ENCODE measurements around the gene ALPL. TPM values are rescaled to one million over a fixed set of nuclear protein-coding genes. Genes with fewer than 3 reads are reported as not detected.

The ALPL gene
- total RNA-seq, 1 experiment from 2014 or later = 0.73 TPM

DNA sequence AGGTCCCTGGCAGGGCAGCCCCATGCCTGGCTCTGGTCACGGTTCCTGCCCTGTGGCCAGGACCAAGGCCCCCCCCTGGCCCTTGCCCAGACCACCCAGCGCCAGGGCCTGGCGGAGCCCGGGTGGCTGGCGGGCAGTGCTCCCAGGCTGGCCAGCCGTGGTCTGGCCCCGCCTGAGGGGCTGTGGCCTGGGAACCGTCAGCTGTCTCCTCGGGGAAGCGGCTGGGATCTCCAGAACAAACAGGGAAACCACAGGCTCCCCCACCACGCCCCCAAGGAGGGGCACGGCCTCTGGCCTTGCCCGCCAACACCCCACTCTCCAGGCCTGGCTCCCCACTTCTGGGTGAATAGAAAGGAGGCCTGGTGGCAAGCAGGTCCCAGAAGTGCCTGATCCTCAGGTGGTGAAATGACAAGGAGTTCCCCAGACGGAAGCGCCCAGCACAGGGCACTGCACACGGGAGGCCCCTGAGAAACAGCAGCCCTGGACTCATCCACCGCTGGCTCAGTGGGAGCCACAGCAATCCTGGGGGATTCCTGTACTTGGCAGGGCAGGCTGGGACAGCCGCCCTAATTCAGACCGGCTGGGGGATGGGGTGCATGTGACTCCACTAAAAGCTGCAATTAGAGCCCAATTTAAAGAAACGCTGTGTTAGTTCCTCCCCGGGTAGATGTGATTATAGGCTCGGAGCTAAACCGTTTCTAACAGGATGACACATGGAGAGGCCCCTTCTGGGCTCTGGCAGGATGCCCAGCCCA is 81.1 kb downstream of the ALPL start:
- no peak overlapping the region for H3K27ac ChIP-seq (ENCODE audit: low read length)
- DNase-seq (no peak), ATAC-seq (no peak)
- no peaks in the 10 kb centered on the region for H3K9me2 ChIP-seq (replicated peaks; ENCODE audit: low read length)
- no peaks in the 10 kb centered on the region for H3K27me3 ChIP-seq (ENCODE audit: low read length)
- peaks cover 14% of the 10 kb centered on the region for H3K4me1 ChIP-seq (ENCODE audit: insufficient read depth, low read length)
- H3K79me2 ChIP-seq (ENCODE audit: low read length) = no peaks in the 10 kb centered on the region
- no peak overlapping the region for H2AFZ ChIP-seq (ENCODE audit: low read length)
- no peaks in the 10 kb centered on the region for H3K9me3 ChIP-seq (ENCODE audit: low read length)
- no TSS peak for BruUV-seq (replicated peaks)
- H4K20me1 ChIP-seq (ENCODE audit: low read length) = no peaks in the 10 kb centered on the region
- no peaks in the 10 kb centered on the region for H3F3A ChIP-seq (ENCODE audit: low read length, unreplicated experiment)
- H3K9ac ChIP-seq (ENCODE audit: low read length) = no peak overlapping the region
- TF ChIP-seq EZH2 (IDR thresholded peaks at IDR 0.05; ENCODE audit: low read length, unreplicated experiment) (no peak), EZH2phosphoT487 (IDR thresholded peaks at IDR 0.05; ENCODE audit: borderline replicate concordance, low read length) (no peak), CTCF (conservative IDR thresholded peaks at IDR 0.05; ENCODE audit: low read depth, low read length) (no peak)
- POLR2A ChIA-PET (ENCODE audit: unreplicated experiment) = no interaction called here
- H3K36me3 ChIP-seq (ENCODE audit: low read depth, low read length) = no peaks in the 10 kb centered on the region
- no peak overlapping the region for H3K4me3 ChIP-seq (ENCODE audit: low read length)
- intact Hi-C loops (cut with micrococcal nuclease) = loop anchor here (10.0 kb wide), 1 partner anchor 64 kb away; no protein-coding TSS in a partner anchor
- no peak overlapping the region for H3K4me2 ChIP-seq (ENCODE audit: low read length)
- CTCF ChIA-PET = interaction anchor here (0.6 kb wide), 1 partner anchor 63 kb away, joined by 9 read pairs; no protein-coding TSS in a partner anchor

- no peak overlapping the region for H3K4me3 ChIP-seq (ENCODE audit: low read length)
- no peak overlapping the region for H3K27ac ChIP-seq (ENCODE audit: low read length)
- DNase-seq = no peak
- no TSS peak for BruUV-seq (replicated peaks)
- no peaks in the 10 kb centered on the region for H3K9me2 ChIP-seq (replicated peaks; ENCODE audit: low read length)
- H3K9me3 ChIP-seq (ENCODE audit: low read length) = no peaks in the 10 kb centered on the region
- no peaks in the 10 kb centered on the region for H3K36me3 ChIP-seq (ENCODE audit: low read depth, low read length)
- no peak for ATAC-seq
- POLR2A ChIA-PET (ENCODE audit: unreplicated experiment) = no interaction called here
- H3K4me1 ChIP-seq (ENCODE audit: insufficient read depth, low read length) = peaks cover 14% of the 10 kb centered on the region
- H3K27me3 ChIP-seq (ENCODE audit: low read length) = no peaks in the 10 kb centered on the region
- H3K4me2 ChIP-seq (ENCODE audit: low read length) = no peak overlapping the region
- no peaks in the 10 kb centered on the region for H3K79me2 ChIP-seq (ENCODE audit: low read length)
- CTCF ChIA-PET = interaction anchor here (0.6 kb wide), 1 partner anchor 63 kb away, joined by 9 read pairs; no protein-coding TSS in a partner anchor
- H3F3A ChIP-seq (ENCODE audit: low read length, unreplicated experiment) = no peaks in the 10 kb centered on the region
- H3K9ac ChIP-seq (ENCODE audit: low read length) = no peak overlapping the region
- H2AFZ ChIP-seq (ENCODE audit: low read length) = no peak overlapping the region
- intact Hi-C loops (cut with micrococcal nuclease) = loop anchor here (10.0 kb wide), 1 partner anchor 64 kb away; no protein-coding TSS in a partner anchor
- H4K20me1 ChIP-seq (ENCODE audit: low read length) = no peaks in the 10 kb centered on the region
- TF ChIP-seq CTCF (conservative IDR thresholded peaks at IDR 0.05; ENCODE audit: low read depth, low read length) = no peak
- TF ChIP-seq EZH2 (IDR thresholded peaks at IDR 0.05; ENCODE audit: low read length, unreplicated experiment) = no peak
- TF ChIP-seq EZH2phosphoT487 (IDR thresholded peaks at IDR 0.05; ENCODE audit: borderline replicate concordance, low read length) = no peak
Measured at GRCh38 chr1:21590934-21591333, 81.7 kb downstream of the ALPL start.

Measured in PC-3 (cell line).